DND-41 (cell line): ENCODE results near the gene SH2D1B.

ENCODE experiments used
- ATAC-seq: fragments of 200-7000 bp; cut with Tn5 transposase; 3 replicates; pipeline ENCODE4 v1.9.1; 2021; ENCODE audit warnings: low read depth; ENCODE audit not compliant: insufficient read depth
- DNase-seq: peaks from one replicate; pipeline ENCODE4 v3.0.0-alpha.2; 2020
- H2AFZ ChIP-seq: 2 replicates; pipeline ENCODE4 v1.6.0; 2012; ENCODE audit warnings: low read depth, low read length
- H3K27ac ChIP-seq: 2 replicates; pipeline ENCODE4 v1.5.1; 2012; ENCODE audit warnings: low read length, inconsistent platforms
- H3K27me3 ChIP-seq: fragments of 200-600 bp; sonication (generic); 2 replicates; pipeline ENCODE4 v1.6.0; 2012; ENCODE audit warnings: low read length, mild to moderate bottlenecking, inconsistent platforms; ENCODE audit not compliant: insufficient read depth, poor library complexity
- H3K36me3 ChIP-seq: 2 replicates; pipeline ENCODE4 v1.5.1; 2012; ENCODE audit warnings: low read length, inconsistent platforms; ENCODE audit not compliant: insufficient read depth
- H3K4me1 ChIP-seq: 2 replicates; pipeline ENCODE4 v1.5.1; 2012; ENCODE audit warnings: mild to moderate bottlenecking, low read length; ENCODE audit not compliant: insufficient read depth
- H3K4me2 ChIP-seq: 2 replicates; pipeline ENCODE4 v1.6.0; 2012; ENCODE audit warnings: mild to moderate bottlenecking, moderate library complexity, low read length, inconsistent platforms; ENCODE audit not compliant: insufficient read depth
- H3K4me3 ChIP-seq, 2 experiments: fragments of 200-600 bp in 1 of 2; shearing (Covaris generic) in 1 of 2; 2 replicates each; pipeline ENCODE4 v1.5.1; 2012 to 2016; ENCODE audit warnings: inconsistent platforms in 2 of 2, low read length in 2 of 2, mild to moderate bottlenecking in 2 of 2, low read depth in 1 of 2, moderate library complexity in 1 of 2
- H3K79me2 ChIP-seq: 2 replicates; pipeline ENCODE4 v1.6.0; 2012; ENCODE audit warnings: low read length, inconsistent platforms; ENCODE audit not compliant: insufficient read depth
- H3K9ac ChIP-seq: 2 replicates; pipeline ENCODE4 v1.6.0; 2012; ENCODE audit warnings: low read depth, mild to moderate bottlenecking, inconsistent platforms, low read length, moderate library complexity
- H3K9me3 ChIP-seq: 2 replicates; pipeline ENCODE4 v1.5.1; 2012; ENCODE audit warnings: low read length, moderate library complexity, mild to moderate bottlenecking, inconsistent platforms; ENCODE audit not compliant: insufficient read depth, severe bottlenecking
- H4K20me1 ChIP-seq: 2 replicates; pipeline ENCODE4 v1.6.0; 2012; ENCODE audit warnings: low read length; ENCODE audit not compliant: insufficient read depth
- EZH2 ChIP-seq: IDR thresholded peaks from 3 replicates; pipeline ENCODE4 v1.6.1; 2012; ENCODE audit warnings: borderline replicate concordance, low read depth, mild to moderate bottlenecking, moderate library complexity, low read length, inconsistent platforms; ENCODE audit not compliant: severe bottlenecking
- TF ChIP-seq, protein P1 (sequence below): IDR thresholded peaks from 2 replicates; pipeline ENCODE4 v1.5.1; 2012; ENCODE audit warnings: borderline replicate concordance, low read length, moderate library complexity, mild to moderate bottlenecking; ENCODE audit not compliant: poor library complexity, severe bottlenecking; ENCODE audit errors: extremely low read depth

Gene SH2D1B

GRCh38 chr1:162388083-162388594 is 23.8 kb downstream of the SH2D1B start:
- H3K79me2 ChIP-seq: no peaks in the 10 kb centered on the region
- H3K4me1 ChIP-seq: no peaks in the 10 kb centered on the region
- peaks cover 17% of the 10 kb centered on the region for H3K27me3 ChIP-seq
- H3K4me2 ChIP-seq: no peak overlapping the region
- 0 out of 2 replicates have a peak, but pooled peaks cover 5% of the 10 kb centered on the region for H4K20me1 ChIP-seq
- TF ChIP-seq EZH2: no peak
- ATAC-seq (no peak), DNase-seq (no peak)
- H3K4me3 ChIP-seq: no peak overlapping the region
- no peaks in the 10 kb centered on the region for H3K36me3 ChIP-seq
- no peak overlapping the region for H3K9ac ChIP-seq
- no peak overlapping the region for H3K27ac ChIP-seq
- H3K9me3 ChIP-seq: no peaks in the 10 kb centered on the region
- no peak overlapping the region for H2AFZ ChIP-seq

- Histone ChIP-seq H3K79me2 (no peaks in the 10 kb centered on the region), H3K27me3 (peaks cover 17% of the 10 kb centered on the region), H3K9ac (no peak overlapping the region), H3K4me2 (no peak overlapping the region), H3K27ac (no peak overlapping the region), H3K4me3 (no peak overlapping the region), H3K9me3 (no peaks in the 10 kb centered on the region), H3K36me3 (no peaks in the 10 kb centered on the region), H2AFZ (no peak overlapping the region), H4K20me1 (0 out of 2 replicates have a peak, but pooled peaks cover 5% of the 10 kb centered on the region), H3K4me1 (no peaks in the 10 kb centered on the region)
- no peak for TF ChIP-seq EZH2
- TF ChIP-seq, protein P1, sequence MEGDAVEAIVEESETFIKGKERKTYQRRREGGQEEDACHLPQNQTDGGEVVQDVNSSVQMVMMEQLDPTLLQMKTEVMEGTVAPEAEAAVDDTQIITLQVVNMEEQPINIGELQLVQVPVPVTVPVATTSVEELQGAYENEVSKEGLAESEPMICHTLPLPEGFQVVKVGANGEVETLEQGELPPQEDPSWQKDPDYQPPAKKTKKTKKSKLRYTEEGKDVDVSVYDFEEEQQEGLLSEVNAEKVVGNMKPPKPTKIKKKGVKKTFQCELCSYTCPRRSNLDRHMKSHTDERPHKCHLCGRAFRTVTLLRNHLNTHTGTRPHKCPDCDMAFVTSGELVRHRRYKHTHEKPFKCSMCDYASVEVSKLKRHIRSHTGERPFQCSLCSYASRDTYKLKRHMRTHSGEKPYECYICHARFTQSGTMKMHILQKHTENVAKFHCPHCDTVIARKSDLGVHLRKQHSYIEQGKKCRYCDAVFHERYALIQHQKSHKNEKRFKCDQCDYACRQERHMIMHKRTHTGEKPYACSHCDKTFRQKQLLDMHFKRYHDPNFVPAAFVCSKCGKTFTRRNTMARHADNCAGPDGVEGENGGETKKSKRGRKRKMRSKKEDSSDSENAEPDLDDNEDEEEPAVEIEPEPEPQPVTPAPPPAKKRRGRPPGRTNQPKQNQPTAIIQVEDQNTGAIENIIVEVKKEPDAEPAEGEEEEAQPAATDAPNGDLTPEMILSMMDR: no peak
- DNase-seq (no peak), ATAC-seq (no peak)
Measured at GRCh38 chr1:162387226-162388082, 24.5 kb downstream of the SH2D1B start.

DNA sequence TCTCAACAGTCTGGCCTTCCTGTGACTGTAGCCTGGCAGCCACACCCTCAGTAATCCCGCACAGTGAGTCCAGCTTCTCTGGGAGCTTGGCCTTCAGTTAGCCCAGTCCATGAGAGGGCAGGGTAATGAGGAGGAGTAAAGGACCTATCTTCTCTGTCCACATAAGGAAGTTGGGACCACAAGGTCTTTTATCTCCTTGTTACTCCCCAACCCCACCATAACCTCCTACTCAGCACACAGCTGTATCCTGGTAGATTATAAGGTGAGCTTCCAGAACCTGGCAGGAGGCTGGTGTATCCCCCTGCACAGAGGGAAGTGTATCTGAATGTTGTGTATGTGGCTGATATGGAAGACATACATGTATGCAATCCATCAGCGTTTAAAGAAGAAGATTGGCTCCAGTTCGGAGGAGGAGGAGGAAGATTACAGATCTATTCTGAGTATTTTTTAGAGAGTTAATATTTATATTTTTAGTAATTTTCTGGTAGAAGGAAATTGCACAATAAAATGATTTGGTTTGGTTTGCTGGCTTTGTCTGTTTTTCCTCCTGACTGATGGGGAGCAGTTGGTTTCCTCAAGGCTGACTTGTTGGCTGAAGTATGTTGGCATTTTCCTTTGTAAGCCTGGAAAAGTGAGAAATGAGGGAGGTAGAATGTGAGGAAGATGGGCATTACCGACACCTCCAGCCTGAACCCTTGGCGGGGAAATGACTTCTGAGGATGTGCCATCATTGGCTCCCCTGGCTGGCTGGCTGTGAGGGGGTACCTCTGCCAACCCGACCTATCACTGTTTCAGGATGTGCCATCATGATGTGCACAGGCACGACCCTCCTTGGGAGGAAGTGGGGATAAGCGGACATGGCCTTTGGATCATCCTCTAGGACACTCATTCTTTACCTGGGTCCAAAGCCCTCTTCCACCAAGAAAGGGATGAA is 25.4 kb downstream of the SH2D1B start:
- no peaks in the 10 kb centered on the region for H3K79me2 ChIP-seq
- H3K4me1 ChIP-seq: no peaks in the 10 kb centered on the region
- TF ChIP-seq, protein P1: no peak
- TF ChIP-seq EZH2: no peak
- 0 out of 2 replicates have a peak, but pooled peaks cover 5% of the 10 kb centered on the region for H4K20me1 ChIP-seq
- H3K27ac ChIP-seq: no peak overlapping the region
- no peak overlapping the region for H3K9ac ChIP-seq
- H3K9me3 ChIP-seq: no peaks in the 10 kb centered on the region
- no peaks in the 10 kb centered on the region for H3K36me3 ChIP-seq
- no peak overlapping the region for H2AFZ ChIP-seq
- ATAC-seq (no peak), DNase-seq (no peak)
- no peak overlapping the region for H3K4me3 ChIP-seq
- no peak overlapping the region for H3K4me2 ChIP-seq
- peaks cover 17% of the 10 kb centered on the region for H3K27me3 ChIP-seq
